ENCODE results near the gene EIF2B5.
"Not testable (repeated sequence)": the region's sequence is repeated elsewhere in the genome, so short reads cannot be mapped to it uniquely, and the experiment has no call there.

The EIF2B5 gene

DNA sequence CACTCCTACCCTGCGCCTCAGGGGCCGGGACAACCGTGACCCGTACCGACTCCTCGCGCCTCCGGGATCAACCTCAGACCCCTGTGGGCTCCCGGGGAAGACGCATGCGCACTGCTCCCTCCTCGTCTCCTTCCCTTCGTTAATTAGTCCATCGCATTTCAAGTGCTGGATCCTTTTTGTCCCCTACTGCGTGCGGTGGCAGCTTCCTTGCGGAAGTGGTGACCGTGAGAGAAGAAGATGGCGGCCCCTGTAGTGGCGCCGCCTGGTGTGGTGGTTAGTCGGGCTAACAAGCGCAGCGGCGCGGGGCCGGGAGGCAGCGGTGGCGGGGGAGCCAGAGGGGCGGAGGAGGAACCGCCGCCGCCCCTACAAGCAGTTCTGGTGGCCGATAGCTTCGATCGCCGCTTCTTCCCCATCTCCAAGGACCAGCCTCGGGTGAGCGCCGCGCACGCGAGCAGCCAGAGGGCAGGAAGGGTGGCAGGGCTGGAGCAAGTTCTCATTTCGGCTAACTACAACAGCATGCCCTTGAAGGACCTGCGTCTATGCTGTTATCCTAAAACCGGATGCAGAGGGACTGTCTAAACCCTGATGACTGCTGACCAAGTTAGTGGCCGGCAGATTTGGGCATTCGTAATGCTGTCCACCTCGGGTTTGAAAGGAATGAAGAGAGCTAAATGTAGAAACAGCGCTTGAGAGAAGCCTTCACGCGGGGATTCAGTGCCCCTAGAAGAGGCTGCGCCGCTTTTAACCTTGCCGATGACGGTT is at the start of gene EIF2B5:
Gene EIF2B5 (plus strand): TSS at position 210 of the 762 bp plus-strand sequence. CDS start 28 bp downstream, at position 238.
- DNase-seq = peak; percentile 84

DNA sequence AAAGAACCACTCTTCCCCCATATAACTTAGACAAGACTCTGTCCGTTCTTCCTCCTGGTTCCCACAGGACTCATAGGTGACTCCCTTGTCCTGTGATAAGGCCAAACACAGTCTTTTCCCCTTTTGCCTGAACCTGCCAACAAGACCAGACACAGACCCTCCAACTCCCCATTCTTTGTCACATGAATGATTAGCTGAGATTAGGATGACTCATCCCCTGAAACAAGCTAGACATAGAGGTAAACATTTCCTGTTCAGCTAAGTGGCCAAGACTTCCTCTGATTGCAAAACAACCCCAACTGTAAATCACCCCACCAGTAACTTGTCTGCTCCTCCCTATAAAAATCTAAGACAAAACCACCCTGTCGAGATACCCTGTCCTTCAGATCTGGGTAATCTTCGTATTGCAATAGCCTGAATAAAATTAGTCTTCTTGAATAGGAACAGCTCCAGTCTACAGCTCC is 49.7 kb upstream of the EIF2B5 start:
- DNase-seq = no peak

DNA sequence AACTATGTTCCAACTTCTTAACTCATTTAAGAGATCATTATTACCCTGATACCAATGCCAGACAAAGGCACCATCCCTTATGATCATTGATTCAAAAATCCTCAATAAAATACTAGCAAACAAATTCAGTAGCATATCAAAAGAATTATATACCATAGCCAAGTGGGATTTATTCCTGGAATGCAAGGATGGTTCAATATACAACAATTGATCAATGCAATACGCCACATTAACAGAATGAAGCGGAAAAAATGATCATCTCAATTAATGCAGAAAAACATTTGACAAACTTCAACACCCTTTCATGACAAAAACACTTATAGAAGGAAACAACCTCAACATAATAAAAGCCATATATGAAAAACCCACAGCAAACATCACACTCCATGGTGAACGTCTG is 43.0 kb upstream of the EIF2B5 start:
- no peak for DNase-seq

DNA sequence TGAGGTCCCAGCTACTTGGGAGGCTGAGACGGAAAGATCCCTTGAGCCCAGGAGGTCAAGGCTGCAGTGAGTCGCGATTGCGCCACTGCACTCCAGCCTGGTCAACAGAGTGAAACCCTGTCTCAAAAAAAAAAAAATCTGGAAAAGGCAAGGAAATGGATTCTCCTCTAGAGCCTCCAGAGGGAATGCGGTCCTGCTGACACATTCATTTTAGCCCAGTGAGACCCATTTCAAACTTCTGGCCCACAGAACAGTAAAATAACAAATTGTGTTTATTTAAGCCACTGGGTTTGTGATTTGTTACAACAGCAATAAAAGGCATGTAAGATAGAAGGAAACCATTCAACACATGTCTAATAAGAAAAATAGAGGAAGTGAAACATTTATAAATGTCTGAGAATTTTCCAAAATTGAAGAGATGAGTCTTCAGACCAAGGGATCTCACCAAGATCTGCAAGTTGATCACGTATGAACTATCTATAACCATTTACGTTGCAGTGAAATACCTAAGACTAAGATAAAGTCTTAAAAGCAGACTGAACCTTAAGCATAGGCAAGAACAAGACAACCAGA is 38.3 kb upstream of the EIF2B5 start, which contains the start of gene HTR3E:
Gene HTR3E (plus strand): TSS at position 254 of the 573 bp plus-strand sequence. CDS start 466 bp downstream, outside the sequence.
- no peak for DNase-seq

DNA sequence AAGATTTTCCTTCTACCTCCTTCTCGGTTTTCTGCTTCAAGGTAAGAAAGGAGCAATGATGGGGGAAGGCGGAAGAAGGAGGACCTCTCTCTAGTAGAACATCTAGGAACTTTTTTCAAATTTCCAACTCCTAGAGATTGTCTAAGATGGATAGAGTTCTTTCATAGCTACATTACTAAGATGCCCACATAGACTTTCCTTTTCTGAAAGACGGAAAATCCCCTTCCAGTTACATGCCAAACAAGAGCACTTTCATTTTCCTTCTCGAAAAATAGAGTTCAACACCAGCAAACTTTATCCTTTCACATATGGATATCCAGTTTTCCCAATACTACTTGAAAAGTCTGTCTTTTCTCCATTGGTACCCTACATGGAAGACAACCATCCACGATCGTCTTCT is 37.6 kb upstream of the EIF2B5 start:
- DNase-seq = no peak

DNA sequence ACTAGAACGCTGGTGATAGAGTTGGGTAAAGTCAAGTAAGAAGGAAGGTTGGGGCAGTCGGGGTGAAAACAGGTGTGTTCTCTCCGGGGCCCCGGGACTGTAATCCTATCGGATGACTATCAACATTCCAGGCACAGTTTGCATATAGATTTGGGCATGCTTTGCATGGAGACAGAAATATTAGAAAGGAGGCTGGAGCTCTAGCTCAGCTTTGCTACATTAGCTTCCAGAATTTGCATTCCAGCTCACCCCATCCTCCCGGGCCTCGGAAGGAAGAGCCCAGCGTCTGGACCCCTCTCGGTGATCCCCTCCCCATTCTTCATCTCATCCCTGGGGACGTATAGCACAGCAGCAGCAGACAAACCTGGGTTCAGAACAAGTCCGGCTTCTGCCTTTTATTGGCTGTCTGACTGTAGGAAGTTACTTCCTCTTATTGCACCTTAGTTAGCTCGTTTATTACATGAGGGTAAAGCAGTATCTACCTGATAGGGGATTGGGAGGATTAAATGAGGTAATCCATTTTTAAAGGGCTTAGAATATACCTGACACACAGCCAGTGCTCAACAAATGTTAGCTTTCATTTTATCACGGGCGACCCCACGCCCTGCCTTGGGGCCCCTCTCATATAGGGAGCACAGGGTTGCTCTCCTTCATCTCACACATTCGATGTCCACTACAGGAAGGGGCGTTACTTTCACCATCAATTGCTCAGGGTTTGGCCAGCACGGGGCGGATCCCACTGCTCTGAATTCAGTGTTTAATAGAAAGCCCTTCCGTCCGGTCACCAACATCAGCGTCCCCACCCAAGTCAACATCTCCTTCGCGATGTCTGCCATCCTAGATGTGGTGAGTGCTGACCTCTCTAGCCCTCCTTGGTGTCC is 35.1 kb upstream of the EIF2B5 start:
- DNase-seq = no peak

DNA sequence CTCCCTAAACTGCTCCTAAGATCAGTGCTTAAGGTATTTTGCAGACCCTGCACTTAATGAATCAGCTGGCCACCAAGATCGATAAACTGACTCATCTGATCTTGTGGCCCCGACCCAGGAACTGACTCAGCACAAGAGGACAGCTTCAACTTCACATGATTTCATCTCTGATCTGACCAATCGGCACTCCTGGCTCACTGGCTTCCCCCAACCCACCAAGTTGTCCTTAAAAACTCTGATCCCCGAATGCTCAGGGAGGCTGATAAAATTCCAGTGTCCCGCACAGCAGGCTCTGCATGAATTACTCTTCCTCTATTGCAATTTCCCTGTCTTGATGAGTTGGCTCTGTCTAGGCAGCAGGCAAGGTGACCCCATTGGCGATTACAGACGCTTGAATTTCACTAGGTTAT is 24.8 kb upstream of the EIF2B5 start:
- DNase-seq = no peak

DNA sequence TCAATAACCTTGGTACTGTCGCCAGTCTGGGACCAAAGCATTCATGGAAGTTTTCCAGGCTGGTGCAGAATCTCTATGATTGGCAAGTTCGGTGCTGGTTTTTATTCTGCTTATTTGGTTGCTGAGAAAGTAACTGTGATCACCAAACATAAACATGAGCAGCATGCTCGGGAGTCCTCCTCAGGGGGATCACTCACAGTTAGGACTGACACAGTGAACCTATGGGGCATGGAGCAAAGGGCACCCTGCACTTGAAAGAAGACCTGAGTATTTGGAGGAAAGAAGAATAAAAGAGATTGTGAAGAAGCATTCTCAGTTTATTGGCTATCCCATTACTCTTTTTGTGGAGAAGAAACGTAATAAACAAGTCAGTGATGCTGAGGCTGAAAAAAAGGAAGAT is 19.1 kb upstream of the EIF2B5 start:
- no peak for DNase-seq

DNA sequence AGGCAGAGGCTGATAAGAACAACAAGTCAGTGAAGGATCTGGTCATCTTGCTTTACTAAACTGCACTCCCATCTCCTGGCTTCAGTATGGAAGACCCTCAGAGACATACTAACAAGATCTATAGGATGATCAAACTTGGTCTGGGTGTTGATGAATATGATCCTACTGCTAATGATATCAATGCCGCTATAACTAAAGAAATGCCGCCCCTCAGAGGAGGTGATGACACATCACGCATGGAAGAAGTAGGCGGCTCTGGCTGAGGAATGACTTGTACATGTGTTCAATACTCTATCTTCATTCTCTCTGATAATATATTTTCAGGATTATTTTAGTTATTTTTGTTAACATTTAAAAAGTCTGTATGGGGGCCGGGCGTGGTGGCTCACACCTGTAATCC is 17.5 kb upstream of the EIF2B5 start:
- no peak for DNase-seq

DNA sequence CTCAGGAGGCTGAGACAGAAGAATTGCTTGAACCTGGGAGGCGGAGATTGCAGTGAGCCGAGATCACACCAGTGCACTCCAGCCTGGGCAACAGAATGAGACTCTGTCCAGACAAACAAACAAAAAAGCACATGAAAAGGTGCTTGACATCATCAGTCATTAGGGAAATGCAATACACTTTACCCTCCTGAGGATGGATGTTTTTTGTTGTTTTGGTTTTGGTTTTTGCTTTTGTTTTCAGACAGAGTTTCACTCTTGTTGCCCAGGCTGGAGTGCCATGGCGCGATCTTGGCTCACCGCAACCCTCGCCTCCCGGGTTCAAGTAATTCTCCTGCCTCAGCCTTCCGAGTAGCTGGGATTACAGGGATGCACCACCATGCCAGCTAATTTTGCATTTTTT is 14.1 kb upstream of the EIF2B5 start:
- not testable (repeated sequence) for DNase-seq

DNA sequence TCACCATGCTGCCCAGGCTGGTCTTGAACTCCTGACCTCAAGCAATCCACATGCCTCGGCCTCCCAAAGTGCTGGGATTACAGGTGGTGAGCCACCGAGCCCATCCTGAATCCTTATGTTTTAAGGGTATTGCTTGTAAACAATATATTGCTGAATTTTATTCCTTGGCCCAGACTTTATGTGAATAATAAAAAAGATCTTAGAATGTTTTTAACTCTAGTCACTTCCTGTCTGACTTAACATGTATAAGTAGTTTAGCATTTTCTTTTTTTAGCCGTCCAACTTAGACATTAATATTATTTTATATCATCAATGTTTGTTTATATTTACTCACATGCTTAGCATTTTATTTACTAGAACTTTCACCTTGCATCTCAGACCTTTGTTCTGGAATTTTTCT is 9.2 kb upstream of the EIF2B5 start:
- DNase-seq = no peak

DNA sequence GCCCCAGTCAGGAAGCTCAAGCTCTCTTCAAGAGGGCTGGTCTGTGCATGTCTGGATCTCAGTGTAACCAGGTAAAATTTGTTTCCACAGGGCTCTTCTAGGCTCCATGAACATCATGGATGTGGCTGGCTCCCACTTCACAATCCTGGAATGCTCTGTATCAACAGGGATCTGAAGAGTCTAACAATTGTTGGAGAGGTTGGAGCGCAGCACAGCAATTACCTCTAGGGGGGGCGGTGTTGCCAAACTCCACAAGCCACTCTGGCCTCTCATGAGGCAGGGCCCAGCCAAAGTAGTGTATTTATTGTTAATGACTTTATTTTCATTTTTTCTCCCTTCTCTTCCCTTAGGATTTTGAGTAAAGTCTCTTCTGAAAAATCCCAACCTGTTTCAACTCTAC is 6.1 kb upstream of the EIF2B5 start:
- no peak for DNase-seq

DNA sequence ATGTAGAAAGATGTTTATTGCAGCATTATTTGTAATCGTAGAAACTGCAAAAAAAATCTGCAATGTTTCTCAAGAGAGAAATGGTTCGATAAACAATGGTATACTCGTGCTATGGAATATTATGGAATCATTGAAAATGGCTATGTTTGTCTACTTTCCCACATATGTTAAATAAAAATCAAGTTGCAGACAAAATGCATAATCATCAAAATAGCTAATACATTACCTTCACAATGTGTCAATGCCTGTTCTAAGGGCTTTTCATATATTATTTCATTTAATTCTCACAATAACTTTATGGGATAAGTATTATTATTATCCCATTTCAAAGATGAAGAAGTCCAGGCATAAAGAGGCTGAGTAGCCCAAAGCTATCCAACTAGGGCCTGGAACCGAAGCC is 2.2 kb upstream of the EIF2B5 start:
- DNase-seq = no peak

DNA sequence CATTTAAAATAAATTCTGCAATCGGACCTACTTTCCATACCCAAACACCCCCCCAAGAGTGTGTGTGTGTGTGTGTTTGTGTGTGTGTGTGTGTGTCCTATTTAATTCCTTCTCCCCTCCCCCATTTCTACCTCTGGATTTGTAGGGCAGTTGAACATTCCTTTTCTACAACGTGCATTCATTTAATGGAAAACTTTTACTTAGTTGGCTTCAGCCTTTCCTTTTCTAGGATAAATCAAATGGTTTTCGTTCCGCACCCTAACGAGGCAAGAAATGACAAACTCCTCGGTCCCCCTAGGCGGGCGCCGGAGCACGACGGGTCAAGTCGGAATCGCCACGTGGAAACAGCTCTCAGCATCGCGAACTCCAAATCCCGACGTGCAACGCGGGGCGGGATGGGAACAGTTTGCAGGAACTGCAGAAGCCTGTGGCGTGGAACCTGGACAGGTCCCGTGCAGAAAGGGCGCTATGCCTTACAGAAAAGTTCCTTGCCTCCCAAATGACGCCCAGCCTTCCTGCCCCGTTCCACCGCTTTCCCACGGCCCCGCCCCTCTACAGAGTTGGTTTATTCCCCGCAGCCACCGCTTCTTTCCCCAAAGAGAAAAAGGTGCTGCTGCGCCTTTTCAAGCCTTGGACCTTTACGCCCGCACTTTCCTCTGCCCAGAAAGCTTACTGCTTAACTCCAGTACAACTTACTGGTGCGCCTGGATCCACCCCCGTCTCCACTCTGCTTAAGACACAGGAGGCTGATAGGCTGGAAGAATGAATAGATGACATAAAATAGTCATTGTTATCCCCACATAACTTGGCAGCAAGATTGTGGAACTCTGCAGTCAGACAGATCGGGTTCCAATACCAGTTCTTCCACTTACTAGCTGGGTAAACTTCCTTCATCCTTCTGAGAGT is 1.1 kb upstream of the EIF2B5 start:
- peak; percentile 46 for DNase-seq

DNA sequence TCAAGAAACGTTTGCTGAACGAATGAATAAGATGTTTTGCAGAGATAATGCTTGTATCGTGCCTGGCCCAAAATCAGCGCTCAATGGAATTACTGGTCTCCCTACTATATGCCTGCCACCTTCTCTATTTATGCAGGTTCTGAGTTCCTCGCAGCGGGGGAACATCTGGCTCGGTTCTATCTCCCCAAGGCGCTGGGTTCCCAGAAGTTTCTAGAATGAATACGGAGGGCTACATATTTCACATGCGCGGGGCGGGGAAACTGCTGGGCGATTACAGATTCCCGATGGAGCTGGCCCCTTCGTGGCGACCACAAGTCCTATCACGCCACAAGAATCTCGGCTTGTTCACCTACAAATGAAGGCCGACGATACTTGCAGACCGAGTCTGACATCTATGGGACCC is 411 bp upstream of the EIF2B5 start:
- no peak for DNase-seq

DNA sequence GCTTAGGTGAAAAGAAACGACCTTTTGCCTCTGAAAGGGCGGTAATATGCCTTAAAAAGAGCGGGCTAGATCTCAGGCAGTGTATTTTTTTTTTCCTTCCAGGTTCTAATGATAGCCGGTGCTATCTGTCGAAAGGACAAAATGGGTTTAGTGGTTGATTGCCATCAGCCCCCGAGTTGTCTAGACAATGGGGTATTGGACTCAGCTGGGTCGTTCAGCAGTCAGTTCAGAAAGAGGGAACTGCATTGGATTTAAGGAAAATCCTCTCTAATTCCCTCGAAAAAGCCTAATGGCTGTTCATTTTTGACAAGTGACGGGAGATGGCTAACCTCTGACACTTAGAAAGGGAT is 728 bp downstream of the EIF2B5 start:
- no peak for DNase-seq

DNA sequence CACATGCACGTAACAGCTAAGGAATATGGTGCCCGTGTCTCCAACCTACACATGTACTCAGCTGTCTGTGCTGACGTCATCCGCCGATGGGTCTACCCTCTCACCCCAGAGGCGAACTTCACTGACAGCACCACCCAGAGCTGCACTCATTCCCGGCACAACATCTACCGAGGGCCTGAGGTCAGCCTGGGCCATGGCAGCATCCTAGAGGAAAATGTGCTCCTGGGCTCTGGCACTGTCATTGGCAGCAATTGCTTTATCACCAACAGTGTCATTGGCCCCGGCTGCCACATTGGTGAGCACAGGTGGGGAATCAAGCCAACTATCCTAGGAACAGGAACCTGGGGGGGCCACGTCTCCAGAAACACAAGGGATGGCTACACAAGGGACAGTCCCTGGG is 5.3 kb downstream of the EIF2B5 start:
- DNase-seq = no peak

DNA sequence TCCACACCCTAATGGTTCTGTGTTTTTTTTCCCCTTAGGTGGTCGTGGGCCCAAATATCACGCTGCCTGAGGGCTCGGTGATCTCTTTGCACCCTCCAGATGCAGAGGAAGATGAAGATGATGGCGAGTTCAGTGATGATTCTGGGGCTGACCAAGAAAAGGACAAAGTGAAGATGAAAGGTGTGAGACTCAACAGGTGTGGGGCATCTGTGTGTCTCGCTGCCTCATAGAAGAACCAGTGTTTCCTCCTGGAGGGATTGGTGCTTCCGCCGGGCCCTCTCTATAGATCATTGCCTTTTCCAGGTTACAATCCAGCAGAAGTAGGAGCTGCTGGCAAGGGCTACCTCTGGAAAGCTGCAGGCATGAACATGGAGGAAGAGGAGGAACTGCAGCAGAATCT is 7.0 kb downstream of the EIF2B5 start:
- no peak for DNase-seq

DNA sequence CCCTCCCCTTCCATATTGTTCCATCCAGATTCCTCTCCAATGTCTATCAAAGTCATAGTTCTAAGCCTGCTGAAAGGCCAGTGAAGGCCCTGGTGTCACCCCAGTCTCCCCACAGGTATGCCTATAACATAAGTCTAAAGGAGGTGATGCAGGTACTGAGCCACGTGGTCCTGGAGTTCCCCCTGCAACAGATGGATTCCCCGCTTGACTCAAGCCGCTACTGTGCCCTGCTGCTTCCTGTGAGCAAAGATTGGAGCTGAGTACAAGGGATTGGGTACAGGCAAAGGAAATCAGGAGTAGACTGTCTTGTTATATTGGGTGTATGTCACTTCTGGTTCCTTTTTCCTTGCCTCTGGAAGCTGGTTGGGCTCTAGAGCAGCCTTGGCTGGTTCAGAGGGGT is 8.2 kb downstream of the EIF2B5 start:
- DNase-seq = no peak

DNA sequence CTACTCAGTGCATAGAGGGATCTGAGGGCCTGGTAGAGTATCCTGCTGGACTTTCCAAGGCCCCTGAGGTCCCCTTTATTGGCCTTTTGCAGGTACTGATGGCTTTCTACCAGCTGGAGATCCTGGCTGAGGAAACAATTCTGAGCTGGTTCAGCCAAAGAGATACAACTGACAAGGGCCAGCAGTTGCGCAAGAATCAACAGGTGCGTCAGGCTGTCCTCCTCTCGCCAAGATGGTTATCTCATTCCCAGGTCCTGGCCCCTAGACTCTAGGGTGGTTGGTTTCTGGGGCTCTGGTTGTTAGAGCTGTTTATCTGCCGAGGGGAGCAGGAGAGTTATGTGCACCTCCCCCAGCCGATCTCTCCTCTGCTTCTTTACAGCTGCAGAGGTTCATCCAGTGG is 9.3 kb downstream of the EIF2B5 start:
- no peak for DNase-seq

DNA sequence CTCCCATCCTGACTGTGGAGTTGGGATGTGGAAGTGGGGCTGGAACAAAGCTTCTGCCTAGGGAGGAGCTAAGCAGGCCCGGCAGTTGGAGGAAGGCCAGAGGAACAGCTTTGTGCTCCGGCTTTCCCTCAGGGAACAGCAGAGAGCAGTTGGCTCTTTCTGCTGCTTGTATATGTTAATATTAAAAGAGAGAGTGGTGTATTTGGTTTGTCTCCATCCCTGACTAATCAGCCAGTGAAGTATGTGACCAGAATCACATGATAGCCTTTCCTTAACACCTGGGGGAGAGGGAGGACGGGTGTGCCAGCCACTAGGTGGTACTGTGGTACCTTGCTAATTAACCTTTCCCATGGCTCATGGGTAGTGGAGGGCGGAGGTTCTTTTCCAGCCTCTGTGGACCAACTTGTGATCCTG is 10.0 kb downstream of the EIF2B5 start:
- DNase-seq = peak; percentile 32

DNA sequence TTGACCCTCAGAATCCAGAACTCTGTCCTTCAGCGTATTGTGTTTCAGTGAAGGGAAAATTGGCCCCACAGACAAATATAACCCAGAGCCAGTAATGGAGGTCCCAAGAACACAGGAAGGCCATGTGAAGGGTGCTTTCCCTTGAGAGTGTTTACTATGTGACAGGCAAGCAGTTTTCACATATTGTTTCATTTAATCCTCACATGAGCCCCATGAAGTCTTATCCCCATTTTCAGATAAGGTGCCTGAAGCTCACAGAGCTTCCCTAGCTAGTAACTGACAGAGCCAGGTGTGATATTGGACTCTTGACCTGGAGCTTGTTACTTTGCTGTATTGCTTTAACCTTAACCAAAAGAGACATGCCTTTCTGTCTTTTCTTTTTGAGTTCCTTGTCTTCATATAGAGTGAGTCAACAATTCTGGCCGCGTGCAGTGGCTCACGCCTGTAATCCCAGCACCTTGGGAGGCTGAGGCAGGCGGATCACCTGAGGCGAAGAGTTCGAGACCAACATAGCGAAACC is 10.7 kb downstream of the EIF2B5 start:
- no peak for DNase-seq

Data from activated T-cell treated with anti-CD3 and anti-CD28 coated beads, Interleukin-2, amount 50 U/mL, for 1 hour (primary cell).